Left cardiac atrium (tissue), 4 donors: ENCODE data around the gene PADI1. TPM values are rescaled to one million over a fixed set of nuclear protein-coding genes. Genes with fewer than 3 reads are reported as not detected.
A peak's percentile ranks its signal among the peaks of the same experiment; 100 is the strongest.

Experiments used
- ATAC-seq, 2 donors: fragments of 200-7000 bp; cut with Tn5 transposase; one replicate each; pipeline ENCODE4 v1.9.1; 2020; ENCODE audit warnings: mild to moderate bottlenecking in 2 of 2, moderate library complexity in 2 of 2
- DNase-seq: peaks from one replicate; pipeline ENCODE4 v3.0.0-alpha.2; 2020
- intact Hi-C, 2 donors: fragments of 100-400 bp; cut with DNase I; formaldehyde crosslinking; loops; one replicate each; pipeline versions ENCODE4 v1.14.1 to v1.15.1; 2022 to 2023
- total RNA-seq, 2 donors: library from RNA; stranded (reverse); fragmentation: NEBNext Ultra II Directional; extraction: Animal tissue kit (Norgen Biotek cat#: 25700); gene quantifications; one replicate each; pipeline ENCODE4 v1.2.1, GENCODE V29; 2021
- donor health status: DM: no; HTN: yes; CAD: no.
- donor health status: DM: no; HTN: yes; CAD: no; lungs with severe emphysema.
- donor health status: DM: yes; HTN: yes; CAD: no.
- donor health status: Dilated cardiomyopathy.

Gene PADI1
- total RNA-seq, 2 donors from 2014 or later = not detected

DNA sequence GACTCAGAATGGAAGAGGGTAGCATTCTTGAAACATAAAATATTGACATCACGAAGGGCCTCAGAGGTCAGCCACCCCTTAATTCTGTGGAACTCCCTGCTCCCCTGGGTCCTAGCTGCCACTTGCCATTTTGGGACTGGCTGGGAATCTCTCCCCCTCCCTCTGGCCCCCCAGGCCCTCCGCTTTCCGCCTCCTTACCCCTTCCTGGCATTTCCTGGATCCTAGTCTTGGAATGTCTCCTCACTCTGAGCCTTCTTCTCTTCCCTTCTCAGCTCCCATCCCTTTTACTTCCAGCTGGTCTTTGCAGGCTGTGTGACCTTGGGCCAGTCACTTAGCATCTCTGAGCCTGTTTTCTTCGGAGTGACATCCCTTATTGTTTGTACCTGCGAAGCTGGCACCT, 4.5 kb downstream of the PADI1 start:
- intact Hi-C loops = no loop called here
- ATAC-seq (no peak), DNase-seq (no peak)

- DNase-seq (no peak), ATAC-seq (no peak)
- intact Hi-C loops = no loop called here
These were observed 5.2 kb downstream of the PADI1 start for GRCh38 chr1:17210176-17210575.

- DNase-seq (no peak), ATAC-seq (no peak)
- intact Hi-C loops = no loop called here
These were observed 6.4 kb downstream of the PADI1 start for GRCh38 chr1:17211377-17211776.

- intact Hi-C loops = no loop called here
- ATAC-seq (no peak), DNase-seq (no peak)
These were observed 7.1 kb downstream of the PADI1 start for GRCh38 chr1:17212009-17212408.

GRCh38 chr1:17212487-17213121, 7.7 kb downstream of the PADI1 start:
- no peak for ATAC-seq
- intact Hi-C loops = no loop called here

DNA sequence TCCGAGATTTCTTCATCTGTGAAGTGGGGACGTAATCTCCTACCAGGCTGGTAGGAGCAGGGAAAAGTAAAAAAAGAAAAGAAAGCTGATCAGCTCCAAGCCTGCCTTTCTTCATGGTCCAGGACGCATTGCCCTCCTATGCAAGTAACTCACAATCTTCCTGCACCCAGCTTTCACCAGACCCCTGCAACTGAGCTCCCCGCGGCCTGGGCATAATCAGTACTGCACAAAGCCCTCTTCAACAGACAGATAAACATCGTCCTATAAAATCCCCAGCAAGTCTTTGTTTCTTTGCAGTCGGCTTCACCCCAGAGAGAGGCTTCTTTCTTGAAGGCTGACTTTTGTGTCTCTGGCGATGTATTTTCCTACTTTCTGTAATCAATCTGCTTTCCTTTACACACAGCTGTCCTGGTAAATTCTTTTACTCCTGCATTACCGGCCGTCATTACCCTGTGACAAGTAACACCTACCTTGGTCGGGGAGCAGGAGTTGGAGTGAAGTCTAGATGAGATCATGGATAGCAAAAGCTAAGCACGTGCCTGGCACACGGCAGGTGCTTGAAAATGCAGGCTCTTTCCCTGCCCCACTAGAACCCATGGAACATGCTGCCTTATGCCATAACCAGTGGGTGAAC, 8.3 kb downstream of the PADI1 start:
- no peak for DNase-seq
- intact Hi-C loops = no loop called here

More at GRCh38 chr1:17212487-17213121, 7.7 kb downstream of the PADI1 start:
- DNase-seq = peak; percentile 39

DNA sequence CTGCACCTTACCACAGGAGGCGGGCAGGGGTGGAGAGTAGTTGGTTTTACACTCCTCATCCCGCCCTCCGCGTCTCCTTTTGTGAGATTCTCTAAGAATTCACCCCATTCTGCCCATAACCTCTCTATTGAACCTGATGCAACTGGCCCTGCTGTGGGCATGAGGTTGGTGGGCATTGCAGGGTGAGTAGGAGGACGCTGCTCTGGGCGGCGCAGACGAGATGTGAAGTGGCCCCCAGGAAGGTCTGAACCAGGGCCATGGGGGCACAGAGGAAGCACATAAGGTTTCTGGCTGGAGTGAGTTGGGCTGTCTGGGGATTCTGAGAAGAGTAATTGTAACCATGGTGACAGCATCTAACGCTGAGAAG, 8.8 kb downstream of the PADI1 start:
- ATAC-seq = no peak
- intact Hi-C loops = no loop called here
- DNase-seq = no peak

More for the DNA sequence above, 8.3 kb downstream of the PADI1 start:
- no peak for ATAC-seq

GRCh38 chr1:17214876-17215544, 10.1 kb downstream of the PADI1 start:
- intact Hi-C loops = no loop called here
- DNase-seq (no peak), ATAC-seq (no peak)

DNA sequence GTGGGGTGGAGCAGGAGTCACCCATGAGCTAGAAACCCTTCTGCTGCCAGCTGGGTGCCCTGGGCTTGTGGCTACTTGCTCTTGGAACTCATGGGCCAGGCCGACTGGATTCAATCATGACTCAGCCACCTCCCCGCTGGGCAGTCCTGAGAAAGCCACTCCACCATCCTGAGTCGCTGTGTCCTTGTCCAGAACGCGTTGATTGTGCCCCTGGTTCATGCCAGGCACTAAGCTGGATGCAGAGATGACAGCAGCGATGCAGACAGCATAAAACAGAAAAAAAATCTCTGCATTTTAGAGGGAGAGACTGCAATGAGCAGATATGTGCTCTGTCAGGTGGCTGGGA, 10.6 kb downstream of the PADI1 start:
- intact Hi-C loops = no loop called here
- DNase-seq = no peak

DNA sequence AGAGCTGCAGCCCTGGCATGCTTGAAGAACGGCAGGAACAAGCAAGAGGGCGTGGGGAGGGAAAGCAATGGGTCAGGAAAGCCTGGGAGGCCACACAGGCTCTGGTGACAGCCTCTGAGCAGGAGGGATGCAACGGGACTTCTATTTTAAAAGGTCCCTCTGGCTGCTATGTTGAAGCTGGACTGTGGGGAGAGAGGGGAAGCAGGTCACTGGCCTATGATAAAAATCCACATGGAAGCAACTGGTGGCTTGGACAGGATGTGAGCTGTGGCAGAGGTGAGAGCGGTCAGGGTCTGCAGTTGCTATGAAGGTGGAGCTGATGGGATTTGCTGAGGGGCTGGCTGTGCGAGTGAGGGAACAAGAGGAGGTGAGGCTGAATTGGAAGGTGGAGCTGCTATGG, 11.2 kb downstream of the PADI1 start:
- DNase-seq (no peak), ATAC-seq (no peak)
- intact Hi-C loops = no loop called here

More for the DNA sequence above, 10.6 kb downstream of the PADI1 start:
- ATAC-seq = no peak

- DNase-seq = no peak
- no peak for ATAC-seq
- intact Hi-C loops = no loop called here
These were observed 12.7 kb downstream of the PADI1 start for GRCh38 chr1:17217607-17218006.

DNA sequence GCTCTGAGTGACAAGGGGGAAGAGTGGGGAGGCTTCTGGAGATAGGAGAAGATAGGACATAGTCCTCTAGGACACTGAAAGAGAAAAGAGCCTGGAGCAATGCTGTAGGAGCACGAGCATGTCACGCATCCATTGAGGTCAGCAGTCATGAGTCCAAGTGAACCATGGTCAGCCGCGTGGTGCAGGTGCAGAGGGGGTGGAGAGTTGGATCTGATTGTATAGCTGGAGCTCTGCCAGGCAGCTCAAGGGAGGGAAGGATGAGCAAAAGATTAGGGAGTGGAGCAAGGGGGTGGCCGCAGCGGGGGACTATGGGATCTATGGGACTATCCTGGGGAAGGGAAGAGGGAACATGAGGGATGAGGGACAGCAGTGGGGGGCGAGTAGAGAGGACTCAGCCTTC, 14.0 kb downstream of the PADI1 start:
- no peak for ATAC-seq
- intact Hi-C loops = no loop called here
- no peak for DNase-seq

- DNase-seq (no peak), ATAC-seq (no peak)
- intact Hi-C loops = no loop called here
These were observed 15.4 kb downstream of the PADI1 start for GRCh38 chr1:17220287-17220686.

DNA sequence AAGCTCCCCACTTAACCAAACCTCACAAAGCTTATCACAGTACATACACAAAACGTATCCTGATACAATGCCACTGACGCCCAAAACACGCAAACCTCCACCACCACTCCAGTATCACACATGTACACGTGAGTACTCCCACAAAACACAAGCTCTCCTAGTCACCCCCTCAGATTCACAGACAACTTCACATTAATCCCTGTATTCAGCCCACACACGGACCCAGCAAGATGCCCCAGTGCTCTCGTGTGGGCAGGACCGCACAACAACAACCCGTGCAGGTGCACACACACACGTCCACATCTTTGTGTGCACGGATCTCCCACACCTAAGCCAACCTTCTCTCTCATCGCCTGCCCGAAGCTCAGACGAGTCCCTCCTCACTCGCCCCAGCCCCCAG, 17.6 kb downstream of the PADI1 start:
- DNase-seq (no peak), ATAC-seq (no peak)
- intact Hi-C loops = no loop called here

GRCh38 chr1:17224434-17224833, 19.5 kb downstream of the PADI1 start:
- DNase-seq (no peak), ATAC-seq (no peak)
- intact Hi-C loops = no loop called here

DNA sequence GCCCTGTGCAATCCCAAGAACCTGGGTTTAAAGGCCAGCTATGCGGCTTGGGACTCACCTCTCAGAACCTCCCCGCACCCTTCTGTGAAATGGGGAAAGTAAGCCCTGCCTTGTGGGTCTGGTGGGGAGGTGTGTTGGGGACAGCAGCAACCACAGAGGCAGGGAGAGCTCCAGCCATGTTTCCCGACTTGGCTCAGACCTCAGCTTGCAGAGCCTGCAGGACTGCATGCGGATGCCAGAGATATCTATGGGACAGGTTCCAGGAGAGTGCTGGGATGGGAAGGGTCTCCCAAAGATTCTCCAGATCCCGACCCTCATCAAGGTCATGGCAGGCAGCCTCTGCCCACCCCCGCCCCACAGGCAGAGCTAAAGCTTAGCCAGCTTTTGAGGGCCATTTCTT, 20.2 kb downstream of the PADI1 start:
- ATAC-seq = no peak
- no peak for DNase-seq
- intact Hi-C loops = no loop called here

DNA sequence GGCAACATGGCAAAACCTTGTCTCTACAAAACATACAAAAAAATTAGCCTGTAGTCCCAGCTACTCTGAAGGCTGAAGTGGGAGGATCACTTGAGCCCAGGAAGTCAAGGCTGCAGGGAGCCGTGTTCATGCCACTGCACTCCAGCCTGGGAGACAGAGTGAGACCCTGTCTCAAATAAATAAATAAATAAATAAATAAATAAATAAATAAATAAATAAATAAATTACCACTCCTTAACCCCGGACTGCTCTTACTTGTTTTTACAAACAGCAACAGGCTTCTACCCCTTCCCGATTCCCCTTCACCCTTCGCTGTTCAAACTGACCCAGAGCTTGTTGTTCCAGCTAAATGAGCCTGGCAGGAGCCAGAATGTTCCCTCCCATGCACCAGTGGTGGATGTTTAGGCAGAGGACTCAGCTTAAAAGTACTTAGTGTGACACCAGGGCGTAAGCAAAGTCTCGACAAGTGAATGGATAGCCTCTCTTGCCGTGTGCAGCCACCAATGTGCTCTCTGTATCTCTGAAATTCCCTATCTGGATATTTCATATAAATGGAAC, 22.5 kb downstream of the PADI1 start:
- ATAC-seq (no peak), DNase-seq (no peak)
- intact Hi-C loops = no loop called here

- ATAC-seq (no peak), DNase-seq (no peak)
- intact Hi-C loops = no loop called here
These were observed 23.7 kb downstream of the PADI1 start for GRCh38 chr1:17228619-17229018.

GRCh38 chr1:17229379-17229778, 24.5 kb downstream of the PADI1 start:
- ATAC-seq (no peak), DNase-seq (no peak)
- intact Hi-C loops = no loop called here

DNA sequence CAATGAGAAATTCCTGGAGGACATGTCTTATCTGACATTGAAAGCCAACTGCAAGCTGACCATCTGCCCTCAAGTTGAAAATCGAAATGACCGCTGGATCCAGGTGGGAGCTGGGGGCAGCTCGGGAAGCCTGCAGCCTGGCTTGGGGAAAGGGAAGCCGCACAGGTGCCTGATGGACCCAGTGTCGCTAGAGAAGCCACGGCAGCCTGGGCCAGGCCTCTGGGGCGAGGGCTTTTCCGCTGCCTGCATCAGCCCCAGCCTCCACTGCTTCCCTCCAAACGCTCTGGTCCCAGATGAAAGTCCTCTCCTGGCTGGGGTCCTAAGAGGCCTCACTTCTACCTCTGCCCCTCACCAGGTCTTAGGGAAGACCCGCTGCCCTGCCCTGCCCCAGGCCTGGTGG, 25.2 kb downstream of the PADI1 start:
- DNase-seq = no peak
- no peak for ATAC-seq
- intact Hi-C loops = loop anchor here in 1 of 2 donors (10.0 kb wide), 1 partner anchor 165 kb away; no protein-coding TSS in a partner anchor
